HepG2 (cell line): ENCODE results near the gene CD163L1. TPM values are rescaled to one million over a fixed set of nuclear protein-coding genes. Genes with fewer than 3 reads are reported as not detected.
A peak's percentile ranks its signal among the peaks of the same experiment; 100 is the strongest.

ENCODE experiments used
- ATAC-seq: fragments of 200-7000 bp; cut with Tn5 transposase; 3 replicates; pipeline ENCODE4 v1.9.1; 2020; ENCODE audit warnings: mild to moderate bottlenecking, moderate library complexity
- BruUV-seq: library from RNA; stranded (reverse); fragments of 400-500 nt; replicated peaks from 2 replicates; lab custom pipeline; 2021; lab: Mats Ljungman, UMichigan
- CTCF ChIA-PET: fragments of 300-600 bp; formaldehyde crosslinking; extraction: SDS; loops from one replicate; lab custom pipeline; 2021; ENCODE audit warnings: low total read pairs, inconsistent platforms, low intra/inter-chr PET ratio; lab: Yijun Ruan, JAX
- POLR2A ChIA-PET: fragments of 350-600 bp; sonication (Branson Sonifier 250); formaldehyde crosslinking; loops from one replicate; lab custom pipeline; 2020; ENCODE audit warnings: antibody characterized with exemption, inconsistent platforms; lab: Yijun Ruan, JAX
- DNase-seq: peaks from one replicate; pipeline ENCODE4 v3.0.0-alpha.2; 2015; ENCODE audit warnings: low spot score
- FAIRE-seq: peaks from 3 replicates; lab custom pipeline; 2011; peaks lifted over from hg19 to GRCh38; lab: Jason Lieb, UNC
- H2AFZ ChIP-seq: one replicate; pipeline ENCODE4 v1.6.1; 2011; ENCODE audit warnings: low read length, inconsistent platforms
- H3K27ac ChIP-seq: fragments of 300-600 bp; 3 replicates; pipeline ENCODE4 v1.8.0; 2011; ENCODE audit warnings: mixed run types, mild to moderate bottlenecking, mixed read lengths, low read length, inconsistent platforms; ENCODE audit not compliant: insufficient read depth; ENCODE audit errors: extremely low read length
- H3K27me3 ChIP-seq, 2 experiments: fragments of 200-600 bp in 1 of 2; 2 replicates in 1 of 2; 3 replicates in 1 of 2; pipeline versions ENCODE4 v1.6.0 to v1.8.0; 2011; ENCODE audit warnings: low read length in 2 of 2, mild to moderate bottlenecking in 2 of 2, moderate library complexity in 2 of 2, inconsistent platforms in 1 of 2; ENCODE audit not compliant: insufficient read depth in 2 of 2, control insufficient read depth in 1 of 2
- H3K36me3 ChIP-seq, 2 experiments: fragments of 200-600 bp in 1 of 2; replicated peaks in 1 of 2; 2 replicates in 1 of 2; 3 replicates in 1 of 2; pipeline versions ENCODE4 v1.5.1 to v1.8.0; 2011; ENCODE audit warnings: low read length in 2 of 2, inconsistent platforms in 1 of 2; ENCODE audit not compliant: insufficient read depth in 2 of 2, control insufficient read depth in 1 of 2
- H3K4me1 ChIP-seq: 2 replicates; pipeline ENCODE4 v1.5.1; 2012; ENCODE audit warnings: low read length, inconsistent platforms; ENCODE audit not compliant: insufficient read depth
- H3K4me2 ChIP-seq: 2 replicates; pipeline ENCODE4 v1.6.0; 2011; ENCODE audit warnings: low read depth, low read length, inconsistent platforms
- H3K4me3 ChIP-seq, 3 experiments: fragments of 200-600 bp in 1 of 3; sonication (generic), shearing (Covaris generic) in 1 of 3; replicated peaks in 1 of 3; 2 replicates each; pipeline ENCODE4 v1.5.1; 2011 to 2016; ENCODE audit warnings: low read length in 3 of 3, inconsistent platforms in 2 of 3, low read depth in 2 of 3, mild to moderate bottlenecking in 2 of 3, control low read depth in 1 of 3, mixed read lengths in 1 of 3; ENCODE audit not compliant: insufficient read depth in 1 of 3
- H3K79me2 ChIP-seq: one replicate; pipeline ENCODE4 v1.6.1; 2011; ENCODE audit warnings: low read length, inconsistent platforms; ENCODE audit not compliant: insufficient read depth
- H3K9ac ChIP-seq: 2 replicates; pipeline ENCODE4 v1.6.0; 2011; ENCODE audit warnings: mild to moderate bottlenecking, low read depth, low read length, inconsistent platforms; ENCODE audit not compliant: insufficient read depth
- H3K9me3 ChIP-seq: 2 replicates; pipeline ENCODE4 v1.5.1; 2012; ENCODE audit warnings: mild to moderate bottlenecking, low read length
- H4K20me1 ChIP-seq: 2 replicates; pipeline ENCODE4 v1.6.0; 2011; ENCODE audit warnings: inconsistent platforms, mild to moderate bottlenecking, low read length, moderate library complexity; ENCODE audit not compliant: insufficient read depth
- ARID2 ChIP-seq: sonication (generic); formaldehyde crosslinking; IDR thresholded peaks from 2 replicates; pipeline ENCODE4 v1.8.1; 2022; ENCODE audit warnings: mild to moderate bottlenecking, missing genetic modification reagents, borderline replicate concordance
- CERS6 ChIP-seq: sonication (generic); formaldehyde crosslinking; IDR thresholded peaks from 2 replicates; pipeline ENCODE4 v1.5.0; 2020; ENCODE audit warnings: missing genetic modification reagents
- ESRRA ChIP-seq: sonication (generic); formaldehyde crosslinking; IDR thresholded peaks from 2 replicates; pipeline ENCODE4 v1.5.1; 2020; ENCODE audit warnings: mild to moderate bottlenecking, low read depth, missing genetic modification reagents
- LRRFIP1 ChIP-seq: sonication (generic); formaldehyde crosslinking; conservative IDR thresholded peaks from 2 replicates; pipeline ENCODE4 v1.4.0; 2020; ENCODE audit warnings: missing genetic modification reagents
- MAFK ChIP-seq, 2 experiments: IDR thresholded peaks in 1 of 2; conservative IDR thresholded peaks in 1 of 2; 2 replicates each; pipeline ENCODE4 v1.6.1; 2011; ENCODE audit warnings: improper control_type of control experiment in 2 of 2, low read length in 2 of 2
- MAZ ChIP-seq, 2 experiments: sonication (generic) in 1 of 2; formaldehyde crosslinking in 1 of 2; IDR thresholded peaks; 2 replicates each; pipeline versions ENCODE4 v1.5.0 to v1.6.1; 2012 to 2020; ENCODE audit warnings: low read depth in 2 of 2, mild to moderate bottlenecking in 2 of 2, borderline replicate concordance in 1 of 2, improper control_type of control experiment in 1 of 2, low read length in 1 of 2, missing genetic modification reagents in 1 of 2, moderate library complexity in 1 of 2
- ZNF264 ChIP-seq: sonication (generic); formaldehyde crosslinking; IDR thresholded peaks from 2 replicates; pipeline ENCODE4 v1.4.0; 2020; ENCODE audit warnings: missing genetic modification reagents
- ZZZ3 ChIP-seq: sonication (generic); formaldehyde crosslinking; IDR thresholded peaks from 2 replicates; pipeline ENCODE4 v1.4.0; 2020; ENCODE audit warnings: missing genetic modification reagents, mild to moderate bottlenecking, borderline replicate concordance
- WGBS: methylation state at CpG from one replicate; pipeline ENCODE4 v1.1.6; 2017; ENCODE audit warnings: low lambda C conversion rate; 5-methylcytosine and 5-hydroxymethylcytosine counted together
- in situ Hi-C: cut with HindIII; loops from 2 replicates; pipeline ENCODE4 v1.10.0; 2017; ENCODE audit warnings: low pct_unique_long_range_greater_than_20kb; ENCODE audit not compliant: extremely low pct_ligation_motif_present
- intact Hi-C: fragments of 100-400 bp; cut with micrococcal nuclease; formaldehyde crosslinking; loops from one replicate; pipeline ENCODE4 v1.10.0; 2022; ENCODE audit not compliant: unreplicated experiment
- polyA plus RNA-seq, 8 experiments: library from polyadenylated mRNA; depleted of rRNA in 3 of 8; stranded (reverse) in 7 of 8; unstranded in 1 of 8; fragments of >200 nt; fragmentation: Illumina TruSeq in 4 of 8; extraction: Trizol in 4 of 8; gene quantifications; 2 replicates each; pipeline versions ENCODE4 v1.2.1 to v1.2.3, GENCODE V29; 2011 to 2016; ENCODE audit warnings: low read depth in 4 of 8, missing spikeins in 1 of 8, mixed read lengths in 1 of 8; ENCODE audit not compliant: insufficient read depth in 1 of 8
- total RNA-seq, 5 experiments: library from RNA; depleted of rRNA; stranded (reverse); fragments of >200 nt; fragmentation: Illumina TruSeq; extraction: Trizol; gene quantifications; 2 replicates each; pipeline ENCODE4 v1.2.3, GENCODE V29; 2016; ENCODE audit warnings: low read depth in 1 of 5

Gene CD163L1
- total and polyA plus RNA-seq, 2 of the 13 experiments (the other 11 are each of a cell fraction or from before 2014, with no cell fraction given), result 3.4 to 6.8 TPM

GRCh38 chr12:7431993-7432685, 11.8 kb downstream of the CD163L1 start:
- no peaks in the 10 kb centered on the region for H3K4me1 ChIP-seq
- no peaks in the 10 kb centered on the region for H3K9me3 ChIP-seq
- DNase-seq, result no peak
- peak; percentile 8 to 35; a peak in 1 of 4 replicates for TF ChIP-seq MAFK (conservative IDR thresholded peaks at IDR 0.05 in 1 of 2, IDR thresholded peaks at IDR 0.05 in 1 of 2; ENCODE audit: low read length in 2 of 2)
- no peak for TF ChIP-seq ARID2 (CRISPR knock-in tag)
- TF ChIP-seq, all 625 proteins: peak for 1
- Histone ChIP-seq H3K36me3 (no peaks in the 10 kb centered on the region), H3K27me3 (peaks cover 0 to 4% of the 10 kb centered on the region in 2 experiments; a peak in 2 of 5 replicates), H4K20me1 (no peaks in the 10 kb centered on the region), H3K4me2 (no peak overlapping the region), H3K27ac (no peak overlapping the region), H2AFZ (no peak overlapping the region), H3K79me2 (no peaks in the 10 kb centered on the region), H3K4me3 (no peak overlapping the region), H3K9ac (no peak overlapping the region)
- ATAC-seq (no peak), FAIRE-seq (no peak)
- BruUV-seq, result no TSS peak
- WGBS, result 15% methylated on average over 5 of the region's 5 CpGs
- ChIA-PET CTCF (no interaction called here), POLR2A (no interaction called here)
- in situ Hi-C loops, result no loop called here
- intact Hi-C loops, result no loop called here

- H3K79me2 ChIP-seq, result no peaks in the 10 kb centered on the region
- no peak overlapping the region for H3K9ac ChIP-seq
- no peak overlapping the region for H3K4me3 ChIP-seq
- 2% methylated on average over 2 of the region's 2 CpGs for WGBS
- H2AFZ ChIP-seq, result no peak overlapping the region
- DNase-seq, result no peak
- in situ Hi-C loops, result no loop called here
- H3K4me1 ChIP-seq, result no peaks in the 10 kb centered on the region
- no peak overlapping the region for H3K27ac ChIP-seq
- H3K9me3 ChIP-seq, result no peaks in the 10 kb centered on the region
- POLR2A ChIA-PET, result no interaction called here
- no peak for FAIRE-seq
- no TSS peak for BruUV-seq
- intact Hi-C loops, result no loop called here
- 0 out of 5 replicates have a peak, but pooled peaks cover 0 to 4% of the 10 kb centered on the region in 2 experiments for H3K27me3 ChIP-seq
- no peaks in the 10 kb centered on the region for H4K20me1 ChIP-seq
- no peak for ATAC-seq
- no peak overlapping the region for H3K4me2 ChIP-seq
- CTCF ChIA-PET, result no interaction called here
- no peaks in the 10 kb centered on the region for H3K36me3 ChIP-seq
- TF ChIP-seq ESRRA (CRISPR knock-in tag), result no peak
- no peak for TF ChIP-seq LRRFIP1 (CRISPR knock-in tag)
- no peak for TF ChIP-seq ZNF264
- no peak for TF ChIP-seq MAZ (IDR thresholded peaks at IDR 0.05; ENCODE audit: borderline replicate concordance, low read depth, low read length)
- TF ChIP-seq MAZ (CRISPR knock-in tag; IDR thresholded peaks at IDR 0.05; ENCODE audit: low read depth), result no peak
- no peak for TF ChIP-seq ZZZ3
- TF ChIP-seq CERS6 (CRISPR knock-in tag), result no peak
Measured at GRCh38 chr12:7411343-7411742, 32.6 kb downstream of the CD163L1 start.
